ENCODE results near the gene SMAD6. TPM values are rescaled to one million over a fixed set of nuclear protein-coding genes. Genes with fewer than 3 reads are reported as not detected.

The SMAD6 gene
- total RNA-seq, 2 experiments from 2014 or later: 0.25 to 0.41 TPM

GRCh38 chr15:66679061-66679656, 22.9 kb upstream of the SMAD6 start:
- POLR2A ChIA-PET: no interaction called here
- no peak for TF ChIP-seq CTCF (IDR thresholded peaks at IDR 0.05)

GRCh38 chr15:66679657-66680108, 22.4 kb upstream of the SMAD6 start:
- intact Hi-C loops (cut with micrococcal nuclease): no loop called here
- H3K27me3 Mint-ChIP-seq: no peaks in the 10 kb centered on the region
- no peak for ATAC-seq
- H3K4me3 Mint-ChIP-seq: no peak overlapping the region
- peaks cover 4% of the 10 kb centered on the region for H3K9me3 Mint-ChIP-seq
- H3K36me3 Mint-ChIP-seq (ENCODE audit: low read depth): no peaks in the 10 kb centered on the region
- no peak for DNase-seq
- peaks cover 7% of the 10 kb centered on the region for H3K4me1 Mint-ChIP-seq (ENCODE audit: low read depth)
- ChIA-PET CTCF (no interaction called here), POLR2A (no interaction called here)
- TF ChIP-seq CTCF (IDR thresholded peaks at IDR 0.05): no peak
- no peak overlapping the region for H3K27ac Mint-ChIP-seq

More at GRCh38 chr15:66679061-66679656, 22.9 kb upstream of the SMAD6 start:
- ATAC-seq: no peak
- DNase-seq: no peak
- no peak overlapping the region for H3K4me3 Mint-ChIP-seq
- intact Hi-C loops (cut with micrococcal nuclease): no loop called here
- peaks cover 11% of the 10 kb centered on the region for H3K4me1 Mint-ChIP-seq (ENCODE audit: low read depth)
- no peak overlapping the region for H3K27ac Mint-ChIP-seq
- H3K27me3 Mint-ChIP-seq: no peaks in the 10 kb centered on the region
- peaks cover 3% of the 10 kb centered on the region for H3K9me3 Mint-ChIP-seq
- H3K36me3 Mint-ChIP-seq (ENCODE audit: low read depth): no peaks in the 10 kb centered on the region
- CTCF ChIA-PET: no interaction called here

- Mint-ChIP-seq H3K27me3 (no peaks in the 10 kb centered on the region), H3K27ac (no peak overlapping the region), H3K9me3 (peaks cover 4% of the 10 kb centered on the region), H3K4me1 (ENCODE audit: low read depth) (peaks cover 1% of the 10 kb centered on the region), H3K36me3 (ENCODE audit: low read depth) (no peaks in the 10 kb centered on the region), H3K4me3 (no peak overlapping the region)
- ATAC-seq (no peak), DNase-seq (no peak)
- ChIA-PET CTCF (interaction anchor here (1.1 kb wide), 1 partner anchor 171 kb away, joined by 3 read pairs; no protein-coding TSS in a partner anchor), POLR2A (interaction anchor here (0.8 kb wide), 1 partner anchor 9 kb away, joined by 3 read pairs; no protein-coding TSS in a partner anchor)
- intact Hi-C loops (cut with micrococcal nuclease): no loop called here
- TF ChIP-seq CTCF (IDR thresholded peaks at IDR 0.05): no peak
Observed at GRCh38 chr15:66680502-66680901, 21.5 kb upstream of the SMAD6 start.

GRCh38 chr15:66681395-66681794, 20.6 kb upstream of the SMAD6 start:
- Mint-ChIP-seq H3K27me3 (no peaks in the 10 kb centered on the region), H3K36me3 (ENCODE audit: low read depth) (no peaks in the 10 kb centered on the region), H3K27ac (no peak overlapping the region), H3K4me3 (no peak overlapping the region), H3K4me1 (ENCODE audit: low read depth) (no peaks in the 10 kb centered on the region), H3K9me3 (peaks cover 4% of the 10 kb centered on the region)
- no peak for DNase-seq
- ChIA-PET CTCF (no interaction called here), POLR2A (interaction anchor here (0.7 kb wide), 1 partner anchor 23 kb away, joined by 3 read pairs; no protein-coding TSS in a partner anchor)
- no peak for TF ChIP-seq CTCF (IDR thresholded peaks at IDR 0.05)
- intact Hi-C loops (cut with micrococcal nuclease): no loop called here
- no peak for ATAC-seq

- no peak overlapping the region for H3K4me3 Mint-ChIP-seq
- H3K27me3 Mint-ChIP-seq: no peaks in the 10 kb centered on the region
- ATAC-seq: no peak
- no peaks in the 10 kb centered on the region for H3K4me1 Mint-ChIP-seq (ENCODE audit: low read depth)
- ChIA-PET POLR2A (no interaction called here), CTCF (no interaction called here)
- intact Hi-C loops (cut with micrococcal nuclease): no loop called here
- H3K36me3 Mint-ChIP-seq (ENCODE audit: low read depth): no peaks in the 10 kb centered on the region
- TF ChIP-seq CTCF (IDR thresholded peaks at IDR 0.05): no peak
- H3K9me3 Mint-ChIP-seq: peaks cover 4% of the 10 kb centered on the region
- no peak for DNase-seq
- H3K27ac Mint-ChIP-seq: no peak overlapping the region
Observed at GRCh38 chr15:66682246-66682645, 19.8 kb upstream of the SMAD6 start.

Data from activated CD8-positive, alpha-beta T cell treated with anti-CD3 and anti-CD28 coated beads for 36 hours (primary cell).